Measurements from ENCODE around the gene C9orf43.

GRCh38 chr9:113421726-113422125, 11.2 kb downstream of the C9orf43 start:
- TF ChIP-seq, protein P1, sequence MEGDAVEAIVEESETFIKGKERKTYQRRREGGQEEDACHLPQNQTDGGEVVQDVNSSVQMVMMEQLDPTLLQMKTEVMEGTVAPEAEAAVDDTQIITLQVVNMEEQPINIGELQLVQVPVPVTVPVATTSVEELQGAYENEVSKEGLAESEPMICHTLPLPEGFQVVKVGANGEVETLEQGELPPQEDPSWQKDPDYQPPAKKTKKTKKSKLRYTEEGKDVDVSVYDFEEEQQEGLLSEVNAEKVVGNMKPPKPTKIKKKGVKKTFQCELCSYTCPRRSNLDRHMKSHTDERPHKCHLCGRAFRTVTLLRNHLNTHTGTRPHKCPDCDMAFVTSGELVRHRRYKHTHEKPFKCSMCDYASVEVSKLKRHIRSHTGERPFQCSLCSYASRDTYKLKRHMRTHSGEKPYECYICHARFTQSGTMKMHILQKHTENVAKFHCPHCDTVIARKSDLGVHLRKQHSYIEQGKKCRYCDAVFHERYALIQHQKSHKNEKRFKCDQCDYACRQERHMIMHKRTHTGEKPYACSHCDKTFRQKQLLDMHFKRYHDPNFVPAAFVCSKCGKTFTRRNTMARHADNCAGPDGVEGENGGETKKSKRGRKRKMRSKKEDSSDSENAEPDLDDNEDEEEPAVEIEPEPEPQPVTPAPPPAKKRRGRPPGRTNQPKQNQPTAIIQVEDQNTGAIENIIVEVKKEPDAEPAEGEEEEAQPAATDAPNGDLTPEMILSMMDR (IDR thresholded peaks at IDR 0.05): no peak
- TF ChIP-seq POLR2A (IDR thresholded peaks at IDR 0.05): no peak
- TF ChIP-seq POLR2AphosphoS5 (IDR thresholded peaks at IDR 0.05): no peak
- TF ChIP-seq EP300 (IDR thresholded peaks at IDR 0.05): no peak

All from suprapubic skin (tissue), 4 donors.